CD8-positive, alpha-beta memory T cell (primary cell): ENCODE data around the gene SRPK3. TPM values are rescaled to one million over a fixed set of nuclear protein-coding genes. Genes with fewer than 3 reads are reported as not detected.
A peak's percentile ranks its signal among the peaks of the same experiment; 100 is the strongest.

Experiments used
- CTCF ChIA-PET: fragments of 350-600 bp; sonication (Branson Sonifier 250); formaldehyde crosslinking; loops from one replicate; lab custom pipeline; 2021; ENCODE audit warnings: antibody characterized with exemption; lab: Charles Lee
- POLR2A ChIA-PET: fragments of 350-600 bp; sonication (Branson Sonifier 250); formaldehyde crosslinking; loops from one replicate; lab custom pipeline; 2021; ENCODE audit warnings: antibody characterized with exemption; lab: Charles Lee
- DNase-seq, 5 donors: peaks; one replicate each; pipeline versions ENCODE4 v3.0.0 to v3.0.0-alpha.2; 2020 to 2022; ENCODE audit warnings: mixed read lengths in 1 of 5
- H3K27ac ChIP-seq: one replicate; pipeline ENCODE4 v1.7.0; 2013; ENCODE audit warnings: low read depth, mild to moderate bottlenecking, low read length, moderate library complexity
- H3K27me3 ChIP-seq: 2 replicates; pipeline ENCODE4 v1.7.0; 2013; ENCODE audit warnings: low read length, mild to moderate bottlenecking; ENCODE audit not compliant: insufficient read depth, poor library complexity, severe bottlenecking
- H3K36me3 ChIP-seq: 2 replicates; pipeline ENCODE4 v1.7.0; 2013; ENCODE audit warnings: mild to moderate bottlenecking, low read length, moderate library complexity; ENCODE audit not compliant: insufficient read depth
- H3K4me1 ChIP-seq: 2 replicates; pipeline ENCODE4 v1.7.0; 2013; ENCODE audit warnings: mild to moderate bottlenecking, low read length, moderate library complexity; ENCODE audit not compliant: insufficient read depth
- H3K4me3 ChIP-seq: 2 replicates; pipeline ENCODE4 v1.7.0; 2013; ENCODE audit warnings: mild to moderate bottlenecking, low read length
- H3K9me3 ChIP-seq: 2 replicates; pipeline ENCODE4 v1.7.0; 2013; ENCODE audit warnings: mild to moderate bottlenecking, low read length
- H3K27ac Mint-ChIP-seq, 8 donors: one replicate each; pipeline ENCODE4 v1.8.0; 2020 to 2021; ENCODE audit warnings: mixed read lengths in 8 of 8, mild to moderate bottlenecking in 6 of 8, inconsistent platforms in 3 of 8, moderate library complexity in 3 of 8
- H3K27me3 Mint-ChIP-seq, 2 donors: one replicate each; pipeline ENCODE4 v1.8.0; 2020 to 2021; ENCODE audit warnings: mixed read lengths in 2 of 2, mild to moderate bottlenecking in 1 of 2, moderate library complexity in 1 of 2
- H3K36me3 Mint-ChIP-seq, 3 donors: one replicate each; pipeline ENCODE4 v1.8.0; 2020 to 2021; ENCODE audit warnings: mixed read lengths in 3 of 3, inconsistent platforms in 1 of 3, mild to moderate bottlenecking in 1 of 3
- H3K4me1 Mint-ChIP-seq, 3 donors: one replicate each; pipeline ENCODE4 v1.8.0; 2020 to 2021; ENCODE audit warnings: mixed read lengths in 3 of 3, inconsistent platforms in 1 of 3, mild to moderate bottlenecking in 1 of 3
- H3K4me3 Mint-ChIP-seq, 7 donors: one replicate each; pipeline ENCODE4 v1.8.0; 2020 to 2021; ENCODE audit warnings: mixed read lengths in 7 of 7, mild to moderate bottlenecking in 6 of 7, moderate library complexity in 4 of 7, inconsistent platforms in 2 of 7
- H3K9me3 Mint-ChIP-seq, 5 donors: one replicate each; pipeline ENCODE4 v1.8.0; 2020 to 2022; ENCODE audit warnings: mixed read lengths in 5 of 5, mild to moderate bottlenecking in 3 of 5, moderate library complexity in 2 of 5, inconsistent platforms in 1 of 5
- polyA plus RNA-seq: library from polyadenylated mRNA; unstranded; fragments of 300-500 nt; fragmentation: Illumina TruSeq; gene quantifications from one replicate; pipeline ENCODE4 v1.2.3, GENCODE V29; 2021
- total RNA-seq, 2 experiments: library from RNA; stranded (reverse); gene quantifications; one replicate each; pipeline ENCODE4 v1.2.3, GENCODE V29; 2021

The SRPK3 gene
- total and polyA plus RNA-seq, 3 experiments from 2014 or later, result not detected

- H3K27ac Mint-ChIP-seq, result no peak overlapping the region
- H3K27me3 Mint-ChIP-seq, result no peaks in the 10 kb centered on the region
- no peak overlapping the region for H3K4me3 Mint-ChIP-seq
- Histone ChIP-seq H3K27ac (peak overlapping the region; percentile 69), H3K4me1 (no peaks in the 10 kb centered on the region), H3K9me3 (no peaks in the 10 kb centered on the region), H3K4me3 (no peak overlapping the region), H3K27me3 (no peaks in the 10 kb centered on the region), H3K36me3 (no peaks in the 10 kb centered on the region)
- DNase-seq, result peak in 1 of 5 donors; percentile 38
- no peaks in the 10 kb centered on the region for H3K9me3 Mint-ChIP-seq
- POLR2A ChIA-PET, result no interaction called here
- peaks cover 4 to 14% (median 6%) of the 10 kb centered on the region in 3 donors for H3K4me1 Mint-ChIP-seq
- no peaks in the 10 kb centered on the region for H3K36me3 Mint-ChIP-seq
- CTCF ChIA-PET, result interaction anchor here (0.9 to 2.5 kb wide), 2 partner anchors 181 to 185 kb away, joined by 3 to 8 read pairs; no protein-coding TSS in a partner anchor
Measured at GRCh38 chrX:153765138-153766079, 15.4 kb upstream of the SRPK3 start.

GRCh38 chrX:153766098-153766817 lies 14.6 kb upstream of the SRPK3 start:
- no peaks in the 10 kb centered on the region for H3K27me3 Mint-ChIP-seq
- no peak overlapping the region for H3K27ac Mint-ChIP-seq
- Histone ChIP-seq H3K36me3 (no peaks in the 10 kb centered on the region), H3K4me3 (no peak overlapping the region), H3K27ac (peak overlapping the region; percentile 69), H3K27me3 (no peaks in the 10 kb centered on the region), H3K4me1 (no peaks in the 10 kb centered on the region), H3K9me3 (no peaks in the 10 kb centered on the region)
- ChIA-PET POLR2A (no interaction called here), CTCF (no interaction called here)
- DNase-seq, result no peak
- H3K9me3 Mint-ChIP-seq, result no peaks in the 10 kb centered on the region
- no peak overlapping the region for H3K4me3 Mint-ChIP-seq
- H3K4me1 Mint-ChIP-seq, result peaks cover 4 to 14% (median 6%) of the 10 kb centered on the region in 3 donors
- H3K36me3 Mint-ChIP-seq, result no peaks in the 10 kb centered on the region

DNA sequence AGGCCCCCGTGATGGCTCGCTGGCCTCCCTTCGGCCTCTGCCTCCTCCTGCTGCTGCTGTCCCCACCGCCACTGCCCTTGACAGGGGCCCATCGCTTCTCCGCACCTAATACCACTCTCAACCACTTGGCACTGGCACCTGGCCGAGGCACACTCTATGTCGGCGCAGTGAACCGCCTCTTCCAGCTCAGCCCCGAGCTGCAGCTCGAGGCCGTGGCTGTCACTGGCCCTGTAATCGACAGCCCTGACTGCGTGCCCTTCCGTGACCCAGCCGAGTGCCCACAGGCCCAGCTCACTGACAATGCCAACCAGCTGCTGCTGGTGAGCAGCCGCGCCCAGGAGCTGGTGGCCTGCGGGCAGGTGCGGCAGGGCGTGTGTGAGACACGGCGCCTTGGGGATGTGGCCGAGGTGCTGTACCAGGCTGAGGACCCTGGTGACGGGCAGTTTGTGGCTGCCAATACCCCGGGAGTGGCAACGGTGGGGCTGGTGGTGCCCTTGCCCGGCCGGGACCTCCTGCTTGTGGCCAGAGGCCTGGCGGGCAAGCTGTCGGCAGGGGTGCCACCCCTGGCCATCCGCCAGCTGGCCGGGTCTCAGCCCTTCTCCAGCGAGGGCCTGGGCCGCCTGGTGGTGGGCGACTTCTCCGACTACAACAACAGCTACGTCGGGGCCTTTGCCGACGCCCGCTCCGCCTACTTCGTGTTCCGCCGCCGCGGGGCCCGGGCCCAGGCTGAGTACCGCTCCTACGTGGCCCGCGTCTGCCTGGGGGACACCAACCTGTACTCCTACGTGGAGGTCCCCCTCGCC lies 13.8 kb upstream of the SRPK3 start:
- Mint-ChIP-seq H3K27me3 (no peaks in the 10 kb centered on the region), H3K36me3 (no peaks in the 10 kb centered on the region), H3K4me1 (peaks cover 4 to 14% (median 6%) of the 10 kb centered on the region in 3 donors), H3K9me3 (no peaks in the 10 kb centered on the region), H3K4me3 (no peak overlapping the region), H3K27ac (no peak overlapping the region)
- H3K27me3 ChIP-seq, result no peaks in the 10 kb centered on the region
- no peaks in the 10 kb centered on the region for H3K36me3 ChIP-seq
- peak in 1 of 5 donors; percentile 19 for DNase-seq
- POLR2A ChIA-PET, result interaction anchor here (0.6 kb wide), 1 partner anchor 235 kb away, joined by 4 read pairs; no protein-coding TSS in a partner anchor
- peak overlapping the region; percentile 69 for H3K27ac ChIP-seq
- H3K4me3 ChIP-seq, result no peak overlapping the region
- H3K9me3 ChIP-seq, result no peaks in the 10 kb centered on the region
- CTCF ChIA-PET, result no interaction called here
- no peaks in the 10 kb centered on the region for H3K4me1 ChIP-seq

- Mint-ChIP-seq H3K4me3 (no peak overlapping the region), H3K4me1 (peaks cover 4 to 14% (median 6%) of the 10 kb centered on the region in 3 donors), H3K27me3 (no peaks in the 10 kb centered on the region), H3K9me3 (no peaks in the 10 kb centered on the region), H3K27ac (no peak overlapping the region), H3K36me3 (no peaks in the 10 kb centered on the region)
- ChIA-PET POLR2A (interaction anchor here (0.6 kb wide), 1 partner anchor 234 kb away, joined by 4 read pairs; no protein-coding TSS in a partner anchor), CTCF (no interaction called here)
- Histone ChIP-seq H3K9me3 (no peaks in the 10 kb centered on the region), H3K27me3 (no peaks in the 10 kb centered on the region), H3K36me3 (no peaks in the 10 kb centered on the region), H3K4me3 (no peak overlapping the region), H3K27ac (no peak overlapping the region), H3K4me1 (no peaks in the 10 kb centered on the region)
- DNase-seq, result no peak
Measured at GRCh38 chrX:153767674-153768055, 13.2 kb upstream of the SRPK3 start.

GRCh38 chrX:153768311-153769157 lies 12.3 kb upstream of the SRPK3 start:
- H3K27ac ChIP-seq, result no peak overlapping the region
- Mint-ChIP-seq H3K4me3 (peak overlapping the region in 1 of 7 donors; percentile 32), H3K27ac (no peak overlapping the region), H3K27me3 (no peaks in the 10 kb centered on the region), H3K36me3 (no peaks in the 10 kb centered on the region), H3K9me3 (no peaks in the 10 kb centered on the region), H3K4me1 (peaks cover 4 to 14% (median 6%) of the 10 kb centered on the region in 3 donors)
- peak in 1 of 5 donors; percentile 22 for DNase-seq
- ChIA-PET CTCF (no interaction called here), POLR2A (no interaction called here)
- H3K36me3 ChIP-seq, result no peaks in the 10 kb centered on the region
- H3K27me3 ChIP-seq, result no peaks in the 10 kb centered on the region
- no peak overlapping the region for H3K4me3 ChIP-seq
- no peaks in the 10 kb centered on the region for H3K4me1 ChIP-seq
- H3K9me3 ChIP-seq, result no peaks in the 10 kb centered on the region

DNA sequence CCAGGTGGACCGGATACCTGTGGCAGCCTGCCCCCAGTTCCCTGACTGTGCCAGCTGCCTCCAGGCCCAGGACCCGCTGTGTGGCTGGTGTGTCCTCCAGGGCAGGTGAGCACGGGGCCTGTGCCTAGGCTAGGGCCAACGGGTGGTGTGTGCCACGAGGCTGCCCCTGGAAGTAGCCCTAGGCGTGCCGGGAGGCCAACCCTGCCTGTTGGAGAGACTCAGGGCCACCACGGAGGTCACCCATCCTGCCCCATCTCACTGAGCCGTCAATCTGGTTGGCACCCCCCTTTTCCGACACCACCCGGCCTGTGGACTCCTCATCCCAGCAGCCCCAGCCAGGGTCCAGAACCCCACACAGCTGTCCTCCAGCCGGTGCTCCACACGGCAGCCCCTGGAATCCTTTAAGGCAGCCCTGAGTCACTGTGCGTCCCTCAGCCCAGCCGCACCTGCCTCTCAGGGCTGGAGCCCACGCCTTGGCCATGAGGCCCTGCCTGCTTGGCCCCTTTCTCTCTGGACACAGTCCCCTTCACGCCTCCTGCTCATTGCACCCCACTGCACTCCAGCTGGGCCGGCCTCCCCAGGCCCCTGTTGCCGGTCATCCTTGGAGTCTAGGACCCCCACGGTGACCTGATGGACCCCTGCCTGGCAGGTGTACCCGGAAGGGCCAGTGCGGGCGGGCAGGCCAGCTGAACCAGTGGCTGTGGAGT lies 11.5 kb upstream of the SRPK3 start:
- no peaks in the 10 kb centered on the region for H3K27me3 Mint-ChIP-seq
- Histone ChIP-seq H3K27me3 (no peaks in the 10 kb centered on the region), H3K27ac (no peak overlapping the region), H3K4me1 (no peaks in the 10 kb centered on the region), H3K4me3 (no peak overlapping the region), H3K9me3 (no peaks in the 10 kb centered on the region), H3K36me3 (no peaks in the 10 kb centered on the region)
- H3K9me3 Mint-ChIP-seq, result no peaks in the 10 kb centered on the region
- no peaks in the 10 kb centered on the region for H3K36me3 Mint-ChIP-seq
- peaks cover 0 to 9% (median 0%) of the 10 kb centered on the region in 3 donors for H3K4me1 Mint-ChIP-seq
- peak in 1 of 5 donors; percentile 20 for DNase-seq
- no peak overlapping the region for H3K27ac Mint-ChIP-seq
- ChIA-PET POLR2A (no interaction called here), CTCF (no interaction called here)
- no peak overlapping the region for H3K4me3 Mint-ChIP-seq
